SK-N-SH (cell line): ENCODE data around the gene ADD1. TPM values are rescaled to one million over a fixed set of nuclear protein-coding genes. Genes with fewer than 3 reads are reported as not detected.

Experiments
- CTCF ChIA-PET: fragments of 300-600, 350-600 bp; formaldehyde crosslinking; extraction: SDS; loops from one replicate; lab custom pipeline; 2021; lab: Yijun Ruan, JAX
- POLR2A ChIA-PET: fragments of 350-600 bp; sonication (Branson Sonifier 250); formaldehyde crosslinking; extraction: SDS; loops from one replicate; lab custom pipeline; 2020; ENCODE audit warnings: antibody characterized with exemption, inconsistent platforms; lab: Yijun Ruan, JAX
- DNase-seq: peaks from one replicate; pipeline ENCODE4 v3.0.0; 2012
- H2AFZ ChIP-seq: fragments of 200-600 bp; sonication (generic); 2 replicates; pipeline ENCODE4 v1.8.1; 2016; ENCODE audit warnings: antibody characterized with exemption, mild to moderate bottlenecking, low read depth
- H3F3A ChIP-seq: fragments of 200-600 bp; sonication (generic); replicated peaks from 2 replicates; pipeline ENCODE3; 2016; ENCODE audit warnings: antibody characterized with exemption, mild to moderate bottlenecking; ENCODE audit not compliant: insufficient read depth
- H3K27ac ChIP-seq, 2 experiments: fragments of 200-500 bp in 1 of 2; fragments of 200-600 bp in 1 of 2; sonication (Bioruptor generic) in 1 of 2; sonication (generic), shearing (Covaris generic) in 1 of 2; 2 replicates each; pipeline versions ENCODE4 v1.5.1 to v1.6.1; 2014 to 2016; ENCODE audit warnings: low read depth in 2 of 2, inconsistent platforms in 1 of 2, low read length in 1 of 2, mild to moderate bottlenecking in 1 of 2, mixed read lengths in 1 of 2
- H3K27me3 ChIP-seq: fragments of 200-600 bp; sonication (generic), shearing (Covaris generic); 2 replicates; pipeline ENCODE4 v1.6.1; 2016; ENCODE audit warnings: mixed run types; ENCODE audit not compliant: insufficient read depth
- H3K36me3 ChIP-seq, 2 experiments: fragments of 200-500 bp in 1 of 2; fragments of 200-600 bp in 1 of 2; sonication (Bioruptor generic) in 1 of 2; sonication (generic) in 1 of 2; replicated peaks in 1 of 2; 2 replicates each; pipeline versions ENCODE3 to v1.5.1; 2014 to 2016; ENCODE audit warnings: low read length in 1 of 2, mild to moderate bottlenecking in 1 of 2; ENCODE audit not compliant: insufficient read depth in 2 of 2, control insufficient read depth in 1 of 2
- H3K4me1 ChIP-seq, 2 experiments: fragments of 200-500 bp in 1 of 2; fragments of 200-600 bp in 1 of 2; sonication (Bioruptor generic) in 1 of 2; sonication (generic), shearing (Covaris generic) in 1 of 2; 2 replicates each; pipeline versions ENCODE4 v1.5.1 to v1.6.1; 2014 to 2016; ENCODE audit warnings: low read depth in 1 of 2, low read length in 1 of 2, mixed run types in 1 of 2; ENCODE audit not compliant: insufficient read depth in 2 of 2, control insufficient read depth in 1 of 2
- H3K4me2 ChIP-seq: fragments of 200-600 bp; sonication (generic), shearing (Covaris generic); 2 replicates; pipeline ENCODE4 v1.6.1; 2017; ENCODE audit warnings: mixed run types
- H3K4me3 ChIP-seq, 2 experiments: fragments of 200-500 bp in 1 of 2; fragments of 200-600 bp in 1 of 2; sonication (Bioruptor generic) in 1 of 2; sonication (generic), shearing (Covaris generic) in 1 of 2; 2 replicates each; pipeline versions ENCODE4 v1.5.1 to v1.8.1; 2014 to 2016; ENCODE audit warnings: low read depth in 2 of 2, inconsistent platforms in 1 of 2, low read length in 1 of 2, mild to moderate bottlenecking in 1 of 2, mixed read lengths in 1 of 2, moderate library complexity in 1 of 2
- H3K79me2 ChIP-seq: fragments of 200-600 bp; sonication (generic); 2 replicates; pipeline ENCODE4 v1.8.1; 2017; ENCODE audit warnings: mild to moderate bottlenecking; ENCODE audit not compliant: insufficient read depth
- H3K9ac ChIP-seq: fragments of 200-600 bp; sonication (generic); 2 replicates; pipeline ENCODE4 v1.6.1; 2017; ENCODE audit warnings: mixed run types
- H3K9me2 ChIP-seq: fragments of 200-600 bp; sonication (generic); 2 replicates; pipeline ENCODE4 v1.6.1; 2017; ENCODE audit warnings: mixed run types
- H3K9me3 ChIP-seq: fragments of 200-600 bp; sonication (generic); 2 replicates; pipeline ENCODE4 v1.6.1; 2017; ENCODE audit warnings: mixed run types, mild to moderate bottlenecking, moderate library complexity
- H4K20me1 ChIP-seq: fragments of 200-600 bp; sonication (generic); 2 replicates; pipeline ENCODE4 v1.6.1; 2017; ENCODE audit warnings: mild to moderate bottlenecking, mixed run types; ENCODE audit not compliant: insufficient read depth
- CHD2 ChIP-seq: fragments of 150-350 bp; IDR thresholded peaks from 2 replicates; pipeline ENCODE4 v1.6.1; 2018; ENCODE audit warnings: low read length; ENCODE audit not compliant: partially characterized antibody
- ELF1 ChIP-seq: IDR thresholded peaks from 2 replicates; pipeline ENCODE4 v1.4.0; 2012
- EP300 ChIP-seq, 2 experiments: IDR thresholded peaks; 2 replicates each; pipeline versions ENCODE4 v1.4.0 to v1.6.1; 2012; ENCODE audit warnings: borderline replicate concordance in 1 of 2, low read depth in 1 of 2, low read length in 1 of 2
- EZH2phosphoT487 ChIP-seq: fragments of 200-600 bp; sonication (generic); IDR thresholded peaks from 2 replicates; pipeline ENCODE4 v1.6.1; 2017; ENCODE audit warnings: low read depth, mixed run types, mild to moderate bottlenecking, antibody characterized with exemption, moderate library complexity, borderline replicate concordance
- FOXM1 ChIP-seq: IDR thresholded peaks from 2 replicates; pipeline ENCODE4 v1.4.0; 2012; ENCODE audit warnings: low read depth, mild to moderate bottlenecking
- GATA2 ChIP-seq: sonication (generic); formaldehyde crosslinking; IDR thresholded peaks from 2 replicates; pipeline ENCODE4 v1.5.0; 2020; ENCODE audit warnings: mild to moderate bottlenecking, missing genetic modification reagents
- IRF3 ChIP-seq: fragments of 150-350 bp; IDR thresholded peaks from 2 replicates; pipeline ENCODE4 v1.6.1; 2016; ENCODE audit warnings: mild to moderate bottlenecking, low read depth, low read length
- MXI1 ChIP-seq: IDR thresholded peaks from 2 replicates; pipeline ENCODE4 v1.6.1; 2012; ENCODE audit warnings: mild to moderate bottlenecking, low read depth, low read length, improper control_type of control experiment
- NFIC ChIP-seq: IDR thresholded peaks from 2 replicates; pipeline ENCODE4 v1.4.0; 2012; ENCODE audit warnings: borderline replicate concordance
- NRF1 ChIP-seq: IDR thresholded peaks from 2 replicates; pipeline ENCODE4 v1.6.1; 2012; ENCODE audit warnings: low read depth, mild to moderate bottlenecking, low read length
- RAD21 ChIP-seq: IDR thresholded peaks from 2 replicates; pipeline ENCODE4 v1.6.1; 2012; ENCODE audit warnings: mild to moderate bottlenecking, low read length
- RFX5 ChIP-seq: IDR thresholded peaks from 2 replicates; pipeline ENCODE4 v1.6.1; 2012; ENCODE audit warnings: mild to moderate bottlenecking, improper control_type of control experiment, low read length
- RXRA ChIP-seq: IDR thresholded peaks from 2 replicates; pipeline ENCODE4 v1.4.0; 2012; ENCODE audit warnings: low read depth, mild to moderate bottlenecking, borderline replicate concordance
- TAF1 ChIP-seq: IDR thresholded peaks from 2 replicates; pipeline ENCODE4 v1.6.1; 2012; ENCODE audit warnings: low read depth, mild to moderate bottlenecking, low read length, moderate library complexity, borderline replicate concordance
- TEAD4 ChIP-seq: IDR thresholded peaks from 2 replicates; pipeline ENCODE4 v1.4.0; 2012; ENCODE audit warnings: mild to moderate bottlenecking, borderline replicate concordance; ENCODE audit not compliant: insufficient read depth
- YY1 ChIP-seq: IDR thresholded peaks from 2 replicates; pipeline ENCODE4 v1.4.0; 2012; ENCODE audit warnings: low read depth, mild to moderate bottlenecking
- WGBS: methylation state at CpG from one replicate; pipeline ENCODE4 v1.1.6; 2017; ENCODE audit warnings: low lambda C conversion rate; 5-methylcytosine and 5-hydroxymethylcytosine counted together
- polyA plus RNA-seq, 3 experiments: library from polyadenylated mRNA; depleted of rRNA; stranded (reverse); fragments of >200 nt; gene quantifications; 2 replicates each; pipeline ENCODE4 v1.2.3, GENCODE V29; 2012
- TF ChIP-seq, protein P1 (sequence below): IDR thresholded peaks from 2 replicates; pipeline ENCODE4; 2012
- TF ChIP-seq, protein P2 (sequence below): fragments of 200-600 bp; sonication (generic); IDR thresholded peaks from 2 replicates; pipeline ENCODE4 v1.6.1; 2017; ENCODE audit warnings: antibody characterized with exemption, mild to moderate bottlenecking, moderate library complexity

Gene ADD1
- polyA plus RNA-seq, 1 of the 3 experiments (the other 2 are of a cell fraction): 155 TPM

DNA sequence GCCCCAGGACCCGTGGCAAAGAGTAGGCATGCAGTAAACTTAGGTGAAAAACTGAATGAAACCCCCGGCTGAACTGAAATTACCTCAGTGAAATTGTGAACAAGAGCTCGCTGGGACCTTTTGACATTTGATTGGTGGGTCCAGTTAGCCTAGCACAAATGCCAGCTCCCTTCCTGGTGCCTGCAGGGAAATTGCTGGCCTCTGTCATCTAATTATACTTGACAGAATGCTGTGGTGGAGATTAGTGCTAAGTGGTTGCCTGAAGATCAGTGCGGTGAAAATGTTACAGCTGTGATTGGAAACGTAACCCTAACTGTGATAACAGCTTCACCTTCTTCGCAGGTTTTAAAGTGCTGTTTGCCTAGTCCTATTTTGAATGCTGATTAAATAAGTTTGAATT, 43.0 kb downstream of the ADD1 start (continued):
- TF ChIP-seq, protein P1, sequence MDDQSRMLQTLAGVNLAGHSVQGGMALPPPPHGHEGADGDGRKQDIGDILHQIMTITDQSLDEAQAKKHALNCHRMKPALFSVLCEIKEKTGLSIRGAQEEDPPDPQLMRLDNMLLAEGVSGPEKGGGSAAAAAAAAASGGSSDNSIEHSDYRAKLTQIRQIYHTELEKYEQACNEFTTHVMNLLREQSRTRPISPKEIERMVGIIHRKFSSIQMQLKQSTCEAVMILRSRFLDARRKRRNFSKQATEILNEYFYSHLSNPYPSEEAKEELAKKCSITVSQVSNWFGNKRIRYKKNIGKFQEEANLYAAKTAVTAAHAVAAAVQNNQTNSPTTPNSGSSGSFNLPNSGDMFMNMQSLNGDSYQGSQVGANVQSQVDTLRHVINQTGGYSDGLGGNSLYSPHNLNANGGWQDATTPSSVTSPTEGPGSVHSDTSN: peak; percentile 84
- TF ChIP-seq YY1: no peak
- no peak for TF ChIP-seq IRF3
- peak; percentile 49; the same call in 1 of the 2 replicates for TF ChIP-seq RFX5
- peak; percentile 70; the same call in 1 of the 2 replicates for TF ChIP-seq MXI1
- TF ChIP-seq CHD2: peak; percentile 84
- 0 out of 2 replicates have a peak, but pooled peaks have one; percentile 14 for TF ChIP-seq TEAD4
- TF ChIP-seq EZH2phosphoT487: no peak

DNA sequence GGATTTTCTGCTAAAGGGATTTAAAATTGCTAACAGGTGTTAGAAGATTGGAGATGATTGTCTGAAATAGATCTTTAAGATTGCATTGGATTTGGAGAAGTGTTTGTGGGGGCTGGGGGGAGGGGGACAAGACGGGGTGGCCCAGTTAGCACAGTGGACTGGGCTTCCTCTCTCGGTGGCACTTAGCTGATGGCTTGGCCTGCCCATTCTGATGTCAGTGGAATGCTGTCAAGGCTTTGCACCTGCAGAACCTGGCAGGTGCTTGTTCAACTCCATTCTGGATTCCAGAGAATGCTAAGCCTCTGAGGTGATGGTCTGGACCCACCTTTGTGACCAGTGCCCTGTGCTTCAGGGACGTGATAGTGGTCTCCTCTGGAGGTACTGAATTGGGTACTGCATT, 43.7 kb downstream of the ADD1 start:
- 100% methylated on average over 2 of the region's 3 CpGs for WGBS
- Histone ChIP-seq H3K9me3 (no peaks in the 10 kb centered on the region), H3K27ac (peak overlapping the region in 1 of 2 experiments; percentile 78; a peak in 2 of 4 replicates), H3F3A (peaks cover 3% of the 10 kb centered on the region), H3K4me1 (peaks cover 0 to 22% of the 10 kb centered on the region in 2 experiments; a peak in 2 of 4 replicates), H3K9me2 (no peaks in the 10 kb centered on the region), H3K4me2 (no peak overlapping the region), H3K36me3 (peaks cover 23 to 56% of the 10 kb centered on the region in 2 experiments), H3K79me2 (peaks cover 80% of the 10 kb centered on the region), H2AFZ (no peak overlapping the region), H3K4me3 (no peak overlapping the region), H3K27me3 (no peaks in the 10 kb centered on the region), H4K20me1 (peaks cover 17% of the 10 kb centered on the region), H3K9ac (no peak overlapping the region)
- DNase-seq: no peak
- ChIA-PET CTCF (interaction anchor here (1.1 to 1.4 kb wide), 2 partner anchors 23 to 68 kb away, joined by 3 read pairs; no protein-coding TSS in a partner anchor), POLR2A (interaction anchor here (0.5 to 1.3 kb wide), 4 partner anchors 14 to 89 kb away, joined by 3 to 7 read pairs (median 4); no protein-coding TSS in a partner anchor)
- no peak for TF ChIP-seq RXRA
- TF ChIP-seq TEAD4: no peak
- TF ChIP-seq NRF1: no peak
- TF ChIP-seq FOXM1: no peak
- no peak for TF ChIP-seq NFIC
- no peak for TF ChIP-seq RAD21
- no peak for TF ChIP-seq EP300 (IDR thresholded peaks at IDR 0.05; ENCODE audit: borderline replicate concordance in 1 of 2, low read depth in 1 of 2, low read length in 1 of 2)
- TF ChIP-seq GATA2 (CRISPR knock-in tag): no peak
- no peak for TF ChIP-seq MXI1
- no peak for TF ChIP-seq IRF3
- TF ChIP-seq TAF1: no peak
- TF ChIP-seq YY1: no peak
- TF ChIP-seq, protein P2, sequence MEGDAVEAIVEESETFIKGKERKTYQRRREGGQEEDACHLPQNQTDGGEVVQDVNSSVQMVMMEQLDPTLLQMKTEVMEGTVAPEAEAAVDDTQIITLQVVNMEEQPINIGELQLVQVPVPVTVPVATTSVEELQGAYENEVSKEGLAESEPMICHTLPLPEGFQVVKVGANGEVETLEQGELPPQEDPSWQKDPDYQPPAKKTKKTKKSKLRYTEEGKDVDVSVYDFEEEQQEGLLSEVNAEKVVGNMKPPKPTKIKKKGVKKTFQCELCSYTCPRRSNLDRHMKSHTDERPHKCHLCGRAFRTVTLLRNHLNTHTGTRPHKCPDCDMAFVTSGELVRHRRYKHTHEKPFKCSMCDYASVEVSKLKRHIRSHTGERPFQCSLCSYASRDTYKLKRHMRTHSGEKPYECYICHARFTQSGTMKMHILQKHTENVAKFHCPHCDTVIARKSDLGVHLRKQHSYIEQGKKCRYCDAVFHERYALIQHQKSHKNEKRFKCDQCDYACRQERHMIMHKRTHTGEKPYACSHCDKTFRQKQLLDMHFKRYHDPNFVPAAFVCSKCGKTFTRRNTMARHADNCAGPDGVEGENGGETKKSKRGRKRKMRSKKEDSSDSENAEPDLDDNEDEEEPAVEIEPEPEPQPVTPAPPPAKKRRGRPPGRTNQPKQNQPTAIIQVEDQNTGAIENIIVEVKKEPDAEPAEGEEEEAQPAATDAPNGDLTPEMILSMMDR: no peak
- TF ChIP-seq ELF1: no peak
